ENCODE measurements around the gene GMPS.

- no peak for TF ChIP-seq BCL11A (IDR thresholded peaks at IDR 0.05; ENCODE audit: low read depth in 2 of 2, low read length in 2 of 2)
- no peak for TF ChIP-seq CTCF (IDR thresholded peaks at IDR 0.05; ENCODE audit: control extremely low read depth in 1 of 3, insufficient read depth in 1 of 3, low read depth in 1 of 3, low read length in 3 of 3)
- TF ChIP-seq POLR2AphosphoS5 (IDR thresholded peaks at IDR 0.05; ENCODE audit: low read depth, low read length) = no peak
- no peak for TF ChIP-seq SP4 (IDR thresholded peaks at IDR 0.05; ENCODE audit: low read length)
- no peak for TF ChIP-seq CBX8 (IDR thresholded peaks at IDR 0.05; ENCODE audit: borderline replicate concordance, low read depth, low read length)
- no peak for TF ChIP-seq EZH2 (IDR thresholded peaks at IDR 0.05; ENCODE audit: low read depth, low read length, severe bottlenecking)
- no peak for TF ChIP-seq MAX (IDR thresholded peaks at IDR 0.05)
- no peak for TF ChIP-seq ATF3 (IDR thresholded peaks at IDR 0.05; ENCODE audit: insufficient read depth, low read depth, low read length)
Observed at GRCh38 chr3:155944081-155944480, 73.6 kb downstream of the GMPS start.

Data from H1 (cell line).